HCT116 (cell line): ENCODE results near the gene SMYD3. TPM values are rescaled to one million over a fixed set of nuclear protein-coding genes. Genes with fewer than 3 reads are reported as not detected.

Experiments used
- ATAC-seq: fragments of 200-7000 bp; cut with Tn5 transposase; 2 replicates; pipeline ENCODE4 v1.9.1; 2020; ENCODE audit warnings: mild to moderate bottlenecking, moderate library complexity
- BruUV-seq: library from RNA; stranded (reverse); fragments of 400-500 nt; replicated peaks from 2 replicates; lab custom pipeline; 2021; lab: Mats Ljungman, UMichigan
- CTCF ChIA-PET: fragments of 300-600 bp; sonication (Branson Sonifier 250); formaldehyde crosslinking; loops from one replicate; lab custom pipeline; 2021; ENCODE audit warnings: antibody characterized with exemption; lab: Charles Lee
- POLR2A ChIA-PET: fragments of 300-600, 350-600 bp; sonication (Branson Sonifier 250); formaldehyde crosslinking; loops from one replicate; lab custom pipeline; 2021; ENCODE audit warnings: antibody characterized with exemption; lab: Charles Lee
- RAD21 ChIA-PET, 2 experiments: fragments of 300-600 bp; sonication (Branson Sonifier 250); formaldehyde crosslinking; loops; one replicate each; lab custom pipeline; 2023; ENCODE audit warnings: low total read pairs in 2 of 2; ENCODE audit not compliant: uncharacterized antibody in 2 of 2, unreplicated experiment in 2 of 2, low non-redundant PET in 1 of 2; lab: Charles Lee
- DNase-seq: peaks from one replicate; pipeline ENCODE4 v3.0.0-alpha.2; 2010; ENCODE audit warnings: low read depth, low spot score
- H2AFZ ChIP-seq: fragments of 200-600 bp; shearing (Covaris generic), sonication (generic); 2 replicates; pipeline ENCODE4 v1.6.1; 2017; ENCODE audit warnings: low read depth, mixed run types, mixed read lengths, antibody characterized with exemption, low read length; ENCODE audit not compliant: poor library complexity, severe bottlenecking
- H3K27ac ChIP-seq: 2 replicates; pipeline ENCODE4 v1.5.1; 2012; ENCODE audit warnings: low read depth, low read length
- H3K27me3 ChIP-seq: fragments of 200-600 bp; sonication (generic); 2 replicates; pipeline ENCODE4 v1.6.1; 2016; ENCODE audit warnings: mixed run types, low read length, mixed read lengths; ENCODE audit not compliant: insufficient read depth
- H3K36me3 ChIP-seq, 2 experiments: fragments of 200-500 bp in 1 of 2; fragments of 200-600 bp in 1 of 2; sonication (Bioruptor generic) in 1 of 2; sonication (generic) in 1 of 2; 2 replicates each; pipeline versions ENCODE4 v1.5.1 to v1.6.1; 2014 to 2016; ENCODE audit warnings: low read length in 2 of 2, inconsistent platforms in 1 of 2, mixed read lengths in 1 of 2, mixed run types in 1 of 2; ENCODE audit not compliant: insufficient read depth in 2 of 2, control insufficient read depth in 1 of 2
- H3K4me1 ChIP-seq, 2 experiments: fragments of 200-600 bp in 1 of 2; sonication (generic) in 1 of 2; 2 replicates each; pipeline versions ENCODE4 v1.5.1 to v1.6.1; 2012 to 2017; ENCODE audit warnings: low read length in 2 of 2, inconsistent platforms in 1 of 2, mild to moderate bottlenecking in 1 of 2, mixed read lengths in 1 of 2, mixed run types in 1 of 2, moderate library complexity in 1 of 2; ENCODE audit not compliant: insufficient read depth in 2 of 2, control insufficient read depth in 1 of 2
- H3K4me2 ChIP-seq: fragments of 200-600 bp; sonication (generic); 2 replicates; pipeline ENCODE4 v1.6.1; 2017; ENCODE audit warnings: mixed run types, low read length, mixed read lengths
- H3K4me3 ChIP-seq, 2 experiments: fragments of 200-600 bp in 1 of 2; sonication (generic) in 1 of 2; replicated peaks in 1 of 2; 2 replicates each; pipeline ENCODE4 v1.5.1; 2011 to 2016; ENCODE audit warnings: low read length in 2 of 2, control low read depth in 1 of 2, low read depth in 1 of 2, mild to moderate bottlenecking in 1 of 2, mixed read lengths in 1 of 2, mixed run types in 1 of 2
- H3K79me2 ChIP-seq: fragments of 200-600 bp; sonication (generic); 2 replicates; pipeline ENCODE4 v1.6.1; 2017; ENCODE audit warnings: mild to moderate bottlenecking, mixed run types, low read length, moderate library complexity, mixed read lengths; ENCODE audit not compliant: insufficient read depth
- H3K9ac ChIP-seq: fragments of 200-600 bp; sonication (generic); 2 replicates; pipeline ENCODE4 v1.6.1; 2016; ENCODE audit warnings: low read length, mixed read lengths
- H3K9me2 ChIP-seq: fragments of 200-600 bp; sonication (generic), shearing (Covaris generic); 2 replicates; pipeline ENCODE4 v1.6.1; 2017; ENCODE audit warnings: mixed run types, mild to moderate bottlenecking, moderate library complexity; ENCODE audit not compliant: insufficient read depth
- H3K9me3 ChIP-seq, 2 experiments: fragments of 200-500 bp in 1 of 2; fragments of 200-600 bp in 1 of 2; sonication (Bioruptor generic) in 1 of 2; sonication (generic) in 1 of 2; 2 replicates each; pipeline ENCODE4 v1.6.1; 2014 to 2017; ENCODE audit warnings: low read length in 2 of 2, mixed read lengths in 2 of 2, inconsistent platforms in 1 of 2, low read depth in 1 of 2, mild to moderate bottlenecking in 1 of 2, mixed run types in 1 of 2, moderate library complexity in 1 of 2; ENCODE audit not compliant: control insufficient read depth in 1 of 2, insufficient read depth in 1 of 2
- H4K20me1 ChIP-seq: fragments of 200-600 bp; sonication (generic), shearing (Covaris generic); 2 replicates; pipeline ENCODE4 v1.6.1; 2017; ENCODE audit warnings: mixed run types, mild to moderate bottlenecking, moderate library complexity; ENCODE audit not compliant: insufficient read depth
- CBX3 ChIP-seq: IDR thresholded peaks from 2 replicates; pipeline ENCODE4 v1.6.1; 2012; ENCODE audit warnings: low read depth
- CEBPB ChIP-seq: IDR thresholded peaks from 2 replicates; pipeline ENCODE4 v1.6.1; 2012; ENCODE audit warnings: low read depth
- CTCF ChIP-seq, 3 experiments: fragments of 200-600 bp in 1 of 3; sonication (generic) in 1 of 3; IDR thresholded peaks in 2 of 3; conservative IDR thresholded peaks in 1 of 3; 2 replicates each; pipeline ENCODE4 v1.5.1; 2012 to 2017; ENCODE audit warnings: low read depth in 2 of 3, low read length in 2 of 3, antibody characterized with exemption in 1 of 3, borderline replicate concordance in 1 of 3, control low read depth in 1 of 3, mild to moderate bottlenecking in 1 of 3, mixed read lengths in 1 of 3, mixed run types in 1 of 3, moderate library complexity in 1 of 3; ENCODE audit not compliant: insufficient read depth in 1 of 3
- ELF1 ChIP-seq: IDR thresholded peaks from 2 replicates; pipeline ENCODE4 v1.6.1; 2012; ENCODE audit warnings: low read depth, borderline replicate concordance
- EZH2 ChIP-seq: fragments of 200-600 bp; sonication (generic); IDR thresholded peaks from 2 replicates; pipeline ENCODE4 v1.6.1; 2017; ENCODE audit warnings: antibody characterized with exemption, mixed run types
- POLR2A ChIP-seq: IDR thresholded peaks from 2 replicates; pipeline ENCODE4 v1.7.0; 2011; ENCODE audit warnings: borderline replicate concordance; ENCODE audit not compliant: insufficient read depth, insufficient read length; ENCODE audit errors: extremely low read depth
- POLR2AphosphoS5 ChIP-seq: IDR thresholded peaks from 2 replicates; pipeline ENCODE4 v1.6.1; 2011; ENCODE audit warnings: mild to moderate bottlenecking, low read depth, low read length, moderate library complexity
- SP1 ChIP-seq: IDR thresholded peaks from 2 replicates; pipeline ENCODE4 v1.6.1; 2012; ENCODE audit warnings: low read depth
- TCF7L2 ChIP-seq: IDR thresholded peaks from 2 replicates; pipeline ENCODE4 v1.7.0; 2011; ENCODE audit warnings: borderline replicate concordance, inconsistent platforms; ENCODE audit not compliant: insufficient read depth, insufficient read length; ENCODE audit errors: extremely low read depth
- YY1 ChIP-seq: IDR thresholded peaks from 2 replicates; pipeline ENCODE4 v1.6.1; 2011; ENCODE audit warnings: low read length, low read depth, moderate library complexity, mild to moderate bottlenecking; ENCODE audit not compliant: insufficient replicate concordance; ENCODE audit errors: extremely low read depth
- intact Hi-C: fragments of 100-400 bp; cut with micrococcal nuclease; formaldehyde crosslinking; loops from 2 replicates; pipeline ENCODE4 v1.10.0; 2022
- total RNA-seq: library from RNA; stranded (reverse); gene quantifications from one replicate; pipeline ENCODE4 v1.2.1, GENCODE V29; 2021; ENCODE audit not compliant: unreplicated experiment

Gene SMYD3
- total RNA-seq, 1 experiment from 2014 or later: 33.6 TPM

DNA sequence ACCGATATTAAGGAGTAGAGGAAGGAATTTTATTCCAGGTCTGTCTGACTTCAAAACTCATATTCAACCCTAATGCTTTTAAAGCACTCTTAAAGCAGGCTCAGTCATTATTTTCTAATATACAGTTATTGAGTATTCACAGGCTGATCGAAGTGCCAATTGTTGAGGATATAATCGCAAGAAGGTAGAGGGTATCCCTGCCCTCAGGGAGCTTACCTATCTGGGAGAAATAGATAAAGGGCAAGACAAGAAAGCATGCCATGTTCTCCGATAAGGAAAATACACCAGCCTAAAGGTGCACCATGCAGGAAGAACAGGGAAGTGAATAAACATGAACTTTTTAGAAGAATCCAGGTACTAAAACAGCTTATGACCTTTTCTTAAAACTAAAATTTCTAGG is 361.2 kb downstream of the SMYD3 start:
- no peaks in the 10 kb centered on the region for H3K9me3 ChIP-seq
- no peak overlapping the region for H3K9ac ChIP-seq
- ChIA-PET CTCF (no interaction called here), RAD21 (no interaction called here), POLR2A (no interaction called here)
- DNase-seq (no peak), ATAC-seq (no peak)
- no peaks in the 10 kb centered on the region for H3K9me2 ChIP-seq
- no peak overlapping the region for H3K4me3 ChIP-seq
- intact Hi-C loops: no loop called here
- no peaks in the 10 kb centered on the region for H3K27me3 ChIP-seq
- H3K4me2 ChIP-seq: no peak overlapping the region
- H3K27ac ChIP-seq: no peak overlapping the region
- TF ChIP-seq POLR2AphosphoS5 (no peak), CBX3 (no peak), EZH2 (no peak), CTCF (IDR thresholded peaks at IDR 0.05 in 2 of 3, conservative IDR thresholded peaks at IDR 0.05 in 1 of 3; ENCODE audit: borderline replicate concordance in 1 of 3, insufficient read depth in 1 of 3, low read depth in 2 of 3, low read length in 2 of 3) (no peak), ELF1 (no peak), POLR2A (no peak), CEBPB (no peak), YY1 (no peak)
- H3K4me1 ChIP-seq: peaks cover 16 to 28% of the 10 kb centered on the region in 2 experiments
- no peaks in the 10 kb centered on the region for H3K36me3 ChIP-seq
- no TSS peak for BruUV-seq
- no peaks in the 10 kb centered on the region for H4K20me1 ChIP-seq
- no peak overlapping the region for H2AFZ ChIP-seq
- no peaks in the 10 kb centered on the region for H3K79me2 ChIP-seq

- no TSS peak for BruUV-seq
- Histone ChIP-seq H2AFZ (no peak overlapping the region), H3K4me1 (peaks cover 24 to 38% of the 10 kb centered on the region in 2 experiments), H3K4me2 (no peak overlapping the region), H3K9me3 (no peaks in the 10 kb centered on the region), H3K9me2 (no peaks in the 10 kb centered on the region), H4K20me1 (no peaks in the 10 kb centered on the region), H3K27ac (no peak overlapping the region), H3K27me3 (no peaks in the 10 kb centered on the region), H3K4me3 (no peak overlapping the region), H3K9ac (no peak overlapping the region), H3K79me2 (no peaks in the 10 kb centered on the region), H3K36me3 (no peaks in the 10 kb centered on the region)
- CTCF ChIA-PET: no interaction called here
- no peak for DNase-seq
- ATAC-seq: no peak
- RAD21 ChIA-PET: no interaction called here
- POLR2A ChIA-PET: interaction anchor here (1.5 kb wide), 1 partner anchor 9 kb away, joined by 7 read pairs; no protein-coding TSS in a partner anchor
- intact Hi-C loops: no loop called here
- TF ChIP-seq ELF1 (no peak), SP1 (no peak), TCF7L2 (no peak), CTCF (IDR thresholded peaks at IDR 0.05 in 2 of 3, conservative IDR thresholded peaks at IDR 0.05 in 1 of 3; ENCODE audit: borderline replicate concordance in 1 of 3, insufficient read depth in 1 of 3, low read depth in 2 of 3, low read length in 2 of 3) (no peak)
These were observed 362.1 kb downstream of the SMYD3 start for GRCh38 chr1:246144931-246145330.
